Germinal center (tissue), 1 donor: ENCODE results near the gene NSD1.

Experiments used
- DNase-seq: peaks from one replicate; pipeline ENCODE4 v3.0.0; 2012; ENCODE audit warnings: mixed read lengths, low spot score

Gene NSD1

DNA sequence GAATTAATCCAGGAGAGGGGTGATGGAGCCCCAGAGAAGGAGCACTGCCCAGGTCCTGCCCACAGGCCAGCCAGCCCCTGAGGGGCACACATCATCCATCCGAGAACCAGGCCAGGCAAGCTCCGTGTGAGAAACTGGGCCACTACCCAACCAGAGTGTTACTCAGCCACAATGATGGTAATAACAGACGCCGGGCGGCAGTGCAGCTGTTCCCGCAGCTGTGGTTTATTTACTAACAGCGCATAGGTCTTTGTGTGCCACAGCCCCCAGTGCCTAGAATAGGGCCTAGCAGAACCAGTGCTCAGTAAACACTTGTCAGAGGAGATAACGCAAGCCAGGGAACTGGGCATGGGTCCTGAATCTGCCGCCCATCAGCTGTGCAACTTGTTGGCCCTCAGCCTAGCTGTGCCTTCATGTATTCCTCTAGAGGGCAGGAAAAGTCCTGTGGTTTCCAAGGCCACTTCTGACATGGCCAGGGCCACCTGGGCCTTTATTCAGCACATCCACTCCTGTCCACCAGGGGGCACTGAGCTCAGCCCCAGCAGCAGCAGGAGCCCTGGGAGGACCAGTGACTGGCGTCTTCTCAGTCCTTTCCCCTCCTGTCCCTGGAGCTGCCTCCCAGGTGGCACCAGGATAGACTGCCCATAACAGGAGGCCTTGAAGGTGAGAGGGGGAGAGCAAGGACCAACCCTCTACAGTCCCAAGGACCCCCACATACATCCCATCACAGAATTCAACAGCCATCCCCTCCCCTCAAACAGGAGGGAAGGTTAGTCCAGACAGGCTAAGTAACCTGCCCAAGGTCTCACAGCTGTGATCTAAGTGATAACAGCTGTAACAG lies 176.0 kb downstream of the NSD1 start:
- DNase-seq = peak; percentile 63

DNA sequence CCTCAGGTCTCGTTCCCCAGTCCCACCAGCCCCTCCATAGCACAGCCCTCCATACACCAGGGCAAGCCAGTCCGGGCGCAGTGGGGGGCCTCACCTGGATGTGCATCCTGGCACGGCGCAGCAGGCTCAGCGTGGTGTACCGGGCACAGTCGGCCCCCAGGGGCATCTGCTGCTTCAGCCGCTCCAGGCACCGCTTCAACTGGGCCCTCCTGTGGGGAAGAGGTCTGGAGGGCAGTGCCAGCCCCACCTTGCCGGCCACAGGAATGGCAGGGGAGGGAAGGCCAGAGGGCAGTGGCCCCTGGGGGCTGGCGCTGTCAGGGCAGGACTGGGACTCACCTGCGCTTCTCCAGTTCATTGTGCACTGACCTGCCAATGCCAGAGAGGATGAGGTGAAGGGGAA lies 176.8 kb downstream of the NSD1 start:
- no peak for DNase-seq

DNA sequence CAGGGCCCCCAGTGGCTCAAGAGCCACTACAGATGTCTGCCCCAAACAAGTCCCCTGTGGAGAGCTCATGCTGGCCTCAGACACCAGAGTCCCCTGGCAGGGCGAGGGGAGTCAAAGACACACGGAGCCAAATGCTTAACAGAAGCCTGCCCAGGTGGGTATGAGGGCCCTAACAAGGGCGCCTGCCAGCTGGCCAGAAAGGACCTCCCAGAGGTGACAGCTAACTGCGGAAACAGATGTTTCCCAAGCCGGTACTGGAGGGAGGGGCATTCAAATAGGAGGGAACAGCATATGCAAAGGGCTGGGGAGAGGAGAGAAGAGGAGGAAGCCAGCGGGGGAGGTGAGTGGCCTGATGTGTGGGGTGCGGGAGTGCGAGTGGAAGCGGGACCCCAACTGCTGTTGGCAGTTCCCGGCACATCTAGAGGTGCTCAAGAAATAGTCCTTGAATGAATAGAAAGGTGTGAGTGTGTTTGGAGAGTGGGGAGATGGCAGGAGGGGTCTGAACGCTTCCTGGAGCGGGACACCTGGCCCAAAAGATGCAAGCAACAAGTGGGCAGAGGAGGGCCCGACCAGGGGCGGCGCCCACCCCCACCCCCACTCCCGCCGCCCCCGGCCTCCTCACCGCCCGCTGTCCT lies 177.3 kb downstream of the NSD1 start:
- DNase-seq = peak; percentile 71

DNA sequence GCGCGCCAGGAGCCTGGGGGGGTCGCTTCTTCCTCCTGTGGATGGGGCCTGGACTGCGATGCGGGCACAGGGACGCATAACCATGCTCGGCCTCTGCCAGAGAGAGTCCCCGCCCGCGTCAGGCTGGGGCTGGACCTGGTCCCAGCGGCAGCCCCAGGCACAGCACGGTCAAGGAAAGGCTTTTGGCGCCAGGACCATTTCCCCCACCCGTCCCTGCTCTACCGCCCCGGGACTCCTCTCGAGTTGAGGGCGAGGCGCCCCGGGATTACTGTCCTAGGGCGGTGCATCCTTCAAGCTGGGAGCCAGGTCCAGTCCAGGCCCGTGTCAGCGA lies 177.8 kb downstream of the NSD1 start:
- DNase-seq = no peak

DNA sequence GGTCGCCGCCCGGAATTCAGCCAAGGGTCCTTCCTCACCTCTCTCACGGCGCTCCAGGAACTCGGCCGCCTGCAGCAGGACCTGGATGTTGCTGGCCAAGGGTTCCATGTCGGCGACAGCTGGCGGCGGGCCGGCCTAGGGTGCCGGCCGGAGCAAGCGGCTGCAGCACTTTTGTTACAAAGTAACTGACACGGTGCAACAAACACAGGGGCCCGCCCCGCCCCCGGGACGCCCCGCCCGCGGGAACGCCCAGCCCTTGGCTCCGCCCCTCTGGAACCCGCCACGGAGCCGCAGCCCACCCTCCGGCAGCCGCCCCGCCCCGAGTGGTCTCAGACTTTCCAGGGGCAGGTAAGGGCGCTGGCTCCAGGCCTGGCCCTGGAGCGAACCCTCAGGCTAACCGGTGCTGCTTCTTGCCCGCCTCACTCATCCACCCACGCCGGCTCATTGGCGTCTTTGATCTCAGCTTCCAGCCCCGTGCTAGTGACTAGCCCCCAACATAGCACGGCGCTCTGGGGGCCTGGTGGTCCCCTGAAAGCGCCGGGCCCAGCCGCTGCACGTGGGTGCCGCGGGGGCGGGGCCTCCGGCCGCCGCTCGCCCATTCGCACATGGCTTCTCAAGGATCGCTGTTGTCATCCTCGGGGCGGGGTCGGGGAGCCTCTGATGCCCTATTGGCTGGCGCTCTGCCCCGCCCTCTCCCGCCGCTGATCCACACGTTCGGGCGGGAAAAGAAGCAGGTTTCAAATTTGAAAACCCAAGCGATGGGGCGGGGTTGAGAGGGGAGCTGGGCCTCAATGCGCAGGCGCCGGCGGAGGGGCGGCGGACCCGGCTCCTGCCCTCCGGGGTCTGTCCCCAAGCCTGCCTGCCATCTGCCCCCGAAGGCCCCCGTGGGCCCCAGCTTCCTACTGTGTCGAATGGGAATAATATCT lies 178.4 kb downstream of the NSD1 start, which contains the start of gene MXD3:
MXD3 (minus strand) TSS at position 176 of the 926 bp plus-strand sequence; CDS start at position 108, 68 bp downstream.
- DNase-seq = peak; percentile 96

DNA sequence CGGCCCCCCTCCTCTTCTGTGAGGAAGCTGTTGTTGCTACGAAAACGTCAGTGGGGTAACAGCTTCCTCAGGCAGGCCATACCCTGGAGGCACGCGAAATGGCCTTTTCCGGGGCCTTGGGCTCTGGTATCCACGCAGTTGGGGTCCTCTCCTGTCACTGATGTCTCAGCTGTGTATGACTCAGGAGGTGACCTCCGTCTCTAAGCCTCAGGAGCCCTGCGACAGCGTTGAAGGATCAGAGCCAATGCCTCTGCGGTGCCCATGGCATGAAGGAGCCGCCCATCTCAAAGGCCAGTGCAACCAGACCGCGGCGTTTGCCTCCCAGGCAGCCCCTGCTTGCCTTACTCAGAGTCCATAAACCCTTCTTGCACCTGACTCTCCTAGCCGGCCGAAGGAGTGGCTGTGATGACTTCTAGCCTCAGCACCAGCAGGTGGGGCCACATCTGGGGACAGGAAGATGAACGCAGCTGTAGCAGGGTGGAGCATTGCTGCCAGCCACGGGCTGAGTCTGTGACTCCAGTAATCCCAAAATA lies 179.1 kb downstream of the NSD1 start:
- DNase-seq = peak; percentile 56

DNA sequence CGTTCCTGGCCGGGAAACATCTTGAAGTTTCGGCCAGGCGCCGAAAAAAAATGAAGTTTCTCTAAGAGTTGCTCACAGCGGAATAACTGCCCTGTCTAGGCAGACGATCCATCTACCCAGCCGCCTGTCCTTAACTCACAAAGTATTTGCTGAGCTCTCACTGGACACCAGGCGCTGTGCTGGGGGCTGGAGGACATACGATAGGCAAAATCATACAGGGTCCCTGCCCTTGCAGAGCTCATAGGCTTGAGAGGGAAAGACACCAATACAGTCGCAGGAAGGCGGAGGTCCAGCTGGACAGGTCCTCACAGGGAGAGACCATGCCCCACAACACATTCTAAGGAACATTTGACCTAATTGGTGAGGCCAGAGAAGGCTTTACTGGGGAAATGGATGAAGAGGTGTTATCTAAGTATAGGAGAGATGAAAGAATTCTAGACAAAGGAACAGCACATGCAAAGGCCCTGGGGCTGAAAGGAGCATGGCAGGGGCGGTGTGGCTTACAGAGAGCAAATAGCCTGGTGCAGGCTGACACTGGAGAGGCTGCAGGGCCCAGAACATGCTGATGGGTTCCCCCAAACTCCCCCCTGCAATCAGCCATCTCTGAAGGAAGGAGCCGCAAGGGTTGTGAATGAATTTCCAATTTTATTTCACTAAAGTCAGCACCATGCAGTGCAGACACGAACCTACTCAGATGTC lies 180.1 kb downstream of the NSD1 start:
- no peak for DNase-seq

DNA sequence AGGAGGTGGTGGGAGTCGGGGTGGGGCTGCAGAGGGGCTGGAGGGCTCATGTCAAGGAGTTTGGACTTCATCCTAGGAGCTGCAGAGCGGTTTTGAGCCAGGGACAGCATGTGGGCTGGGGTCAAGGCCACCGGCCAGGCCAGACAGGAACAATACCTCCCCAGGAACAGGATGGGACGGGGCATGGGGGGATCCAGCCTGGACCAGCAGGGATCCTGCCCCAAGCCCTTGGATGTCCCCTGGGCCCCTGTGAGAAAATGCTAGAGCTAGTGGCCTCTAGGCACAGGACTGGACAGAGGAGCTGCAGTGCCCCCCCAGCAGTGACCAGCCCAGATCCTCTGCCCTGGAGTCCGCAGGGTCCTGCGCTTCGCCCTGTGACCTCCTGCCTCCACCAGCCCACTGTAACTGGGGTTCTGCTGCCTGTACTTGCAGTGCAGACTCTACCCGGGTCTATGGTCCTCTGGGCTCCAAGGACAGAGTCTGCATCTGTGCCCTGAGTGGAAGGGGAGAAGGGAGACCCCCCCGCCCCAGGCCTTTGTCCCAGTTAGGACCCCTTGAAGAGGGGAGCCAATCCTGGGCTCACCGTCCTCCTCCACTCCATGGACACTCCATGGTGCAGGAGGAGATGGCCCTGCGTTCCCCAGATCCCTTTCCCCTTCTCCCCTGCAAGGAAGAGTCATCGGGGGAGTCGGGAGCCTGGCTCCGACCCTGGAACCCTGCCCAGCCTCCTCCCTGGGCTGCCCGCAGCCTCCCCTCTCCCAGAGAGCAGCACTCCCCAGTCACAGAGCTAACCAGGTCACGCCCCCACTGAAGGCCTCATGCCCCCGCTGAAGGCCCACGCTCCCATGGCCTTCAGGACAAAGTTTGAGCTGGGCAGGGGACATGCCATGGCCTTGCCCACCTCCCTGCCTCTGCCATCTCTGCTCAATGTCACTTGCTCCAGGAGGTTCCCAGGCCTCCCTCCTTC lies 181.1 kb downstream of the NSD1 start:
- no peak for DNase-seq

DNA sequence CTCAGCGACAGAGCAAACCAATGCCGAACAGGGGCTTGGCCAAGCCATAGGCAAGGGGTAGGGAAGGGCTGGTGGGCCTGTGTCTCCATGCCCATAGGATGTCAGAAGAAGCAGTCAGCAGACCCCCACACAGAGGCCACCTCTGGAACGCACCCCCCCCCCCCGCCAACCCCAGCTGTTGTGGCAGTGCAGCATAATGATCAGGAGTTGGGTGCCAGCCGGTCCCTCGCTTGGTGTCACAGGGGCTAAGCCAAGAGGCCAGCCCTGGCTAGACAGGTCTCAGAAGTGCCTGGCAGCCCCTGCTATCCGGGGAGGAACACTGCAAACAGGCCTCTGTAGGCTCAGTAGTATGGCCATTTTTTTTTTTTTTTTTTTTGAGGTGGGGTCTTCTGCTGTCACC lies 181.8 kb downstream of the NSD1 start:
- DNase-seq = no peak

DNA sequence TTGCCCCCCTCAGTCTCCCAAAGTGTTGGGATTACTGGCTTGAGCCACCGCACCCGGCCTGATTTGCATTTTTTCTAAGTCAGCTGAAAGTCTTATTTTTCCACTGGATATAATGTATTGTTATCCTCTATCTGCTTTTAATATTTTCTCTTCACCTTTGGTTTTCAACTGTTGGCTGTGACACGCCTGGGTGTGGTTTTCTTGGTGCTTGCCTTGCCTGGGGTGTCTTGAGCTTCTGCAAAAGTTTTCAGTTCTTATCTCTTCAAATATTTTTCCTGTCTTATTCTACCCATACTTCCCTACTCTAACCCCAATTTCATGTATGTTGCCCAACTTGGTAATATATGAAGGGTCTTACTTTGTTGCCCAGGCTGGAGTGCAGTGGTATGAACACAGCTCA lies 182.4 kb downstream of the NSD1 start:
- DNase-seq = no peak

DNA sequence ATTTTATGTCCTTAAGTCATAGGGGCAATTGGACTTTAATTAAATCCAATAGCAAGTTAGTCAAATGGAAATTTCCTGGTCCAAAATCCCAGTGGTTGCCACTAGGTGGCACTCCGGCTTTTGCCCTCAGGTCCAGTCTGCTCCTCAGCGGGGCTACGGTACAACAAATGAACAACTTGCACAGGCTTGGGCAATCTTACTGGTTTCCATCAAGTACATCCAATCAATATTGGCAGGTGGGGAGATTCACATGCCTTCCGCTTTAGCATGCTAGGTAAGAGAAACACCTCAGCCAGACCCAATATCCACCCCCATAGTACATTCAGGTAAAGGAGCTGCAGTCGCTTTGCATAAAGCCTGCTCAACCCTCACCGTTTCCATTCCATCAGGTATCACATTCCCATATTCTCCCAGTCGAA lies 184.4 kb downstream of the NSD1 start:
- DNase-seq = peak; percentile 74

DNA sequence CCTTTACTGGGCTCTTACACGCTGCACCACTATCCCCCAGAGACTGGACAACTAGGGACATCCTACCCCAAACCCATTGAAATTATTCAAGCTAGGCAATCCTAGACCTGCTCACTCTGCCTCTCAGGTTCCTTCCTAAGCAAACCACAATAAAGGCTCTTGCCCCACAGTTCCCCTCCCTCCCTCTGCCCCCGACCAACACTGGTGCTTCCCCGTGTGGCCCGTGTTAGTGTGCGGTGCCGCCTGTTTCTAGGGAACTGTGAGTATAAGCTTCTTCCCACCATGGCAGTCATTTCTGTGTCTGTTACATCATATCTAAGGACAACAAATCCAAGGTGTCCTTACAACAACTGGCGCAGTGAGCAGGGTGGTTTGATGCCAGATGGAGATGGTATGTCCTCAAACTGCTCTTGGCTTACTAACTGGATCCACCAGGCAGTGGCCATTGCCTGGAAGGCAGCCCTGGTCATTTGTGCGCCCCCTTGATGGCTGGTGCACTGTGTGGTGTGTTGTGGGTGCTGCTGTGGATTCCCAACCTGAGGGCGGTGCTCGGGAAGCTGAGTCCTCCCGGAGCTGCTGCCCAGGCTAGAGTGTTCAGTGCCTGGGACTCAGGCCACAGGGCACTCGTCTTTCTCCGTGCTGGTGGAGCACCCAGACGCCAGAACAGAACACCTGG lies 186.5 kb downstream of the NSD1 start:
- no peak for DNase-seq

DNA sequence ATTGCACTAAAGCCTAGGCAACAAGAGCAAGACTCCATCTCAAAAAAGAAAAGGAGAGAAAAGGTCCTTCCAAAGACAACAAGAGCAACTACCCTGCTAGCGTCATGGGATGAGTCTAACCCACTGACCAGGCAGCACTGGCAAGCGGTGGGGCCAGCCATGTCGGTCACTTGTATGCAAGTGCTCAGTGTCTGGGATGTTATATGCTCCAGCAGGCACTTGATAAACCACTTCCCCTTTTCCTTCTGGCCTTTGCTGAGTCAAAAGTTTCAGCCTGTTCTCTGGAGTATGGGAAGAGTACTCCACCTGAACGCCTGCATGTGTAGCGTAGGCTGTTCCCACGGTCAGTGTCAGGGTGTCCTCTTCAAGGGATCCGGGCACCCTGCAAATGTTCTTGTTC lies 187.3 kb downstream of the NSD1 start:
- DNase-seq = peak; percentile 28

DNA sequence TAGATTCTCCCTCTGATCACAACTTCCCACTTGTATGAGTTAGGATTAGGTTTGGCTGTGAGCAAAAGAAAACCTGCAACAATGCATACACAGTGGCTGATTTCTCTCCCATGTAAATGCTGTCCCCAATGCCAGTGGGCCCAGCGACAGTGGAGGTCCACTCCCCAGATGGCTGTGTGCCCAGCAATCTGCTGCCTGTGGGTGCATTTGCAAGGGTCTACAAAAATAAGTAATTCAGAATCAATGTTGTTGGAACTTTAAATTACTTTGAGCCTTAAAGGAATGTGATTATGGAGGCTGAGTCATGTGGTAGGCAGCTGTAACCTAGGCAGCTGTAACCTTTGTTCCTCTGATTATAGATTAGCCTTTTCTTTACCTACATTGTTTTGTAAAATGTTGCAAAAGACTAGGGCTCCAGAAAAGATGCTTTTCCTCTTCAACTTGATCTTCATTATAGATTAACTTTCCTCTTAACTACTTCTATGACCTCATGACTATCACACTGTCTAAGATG lies 192.4 kb downstream of the NSD1 start:
- no peak for DNase-seq

DNA sequence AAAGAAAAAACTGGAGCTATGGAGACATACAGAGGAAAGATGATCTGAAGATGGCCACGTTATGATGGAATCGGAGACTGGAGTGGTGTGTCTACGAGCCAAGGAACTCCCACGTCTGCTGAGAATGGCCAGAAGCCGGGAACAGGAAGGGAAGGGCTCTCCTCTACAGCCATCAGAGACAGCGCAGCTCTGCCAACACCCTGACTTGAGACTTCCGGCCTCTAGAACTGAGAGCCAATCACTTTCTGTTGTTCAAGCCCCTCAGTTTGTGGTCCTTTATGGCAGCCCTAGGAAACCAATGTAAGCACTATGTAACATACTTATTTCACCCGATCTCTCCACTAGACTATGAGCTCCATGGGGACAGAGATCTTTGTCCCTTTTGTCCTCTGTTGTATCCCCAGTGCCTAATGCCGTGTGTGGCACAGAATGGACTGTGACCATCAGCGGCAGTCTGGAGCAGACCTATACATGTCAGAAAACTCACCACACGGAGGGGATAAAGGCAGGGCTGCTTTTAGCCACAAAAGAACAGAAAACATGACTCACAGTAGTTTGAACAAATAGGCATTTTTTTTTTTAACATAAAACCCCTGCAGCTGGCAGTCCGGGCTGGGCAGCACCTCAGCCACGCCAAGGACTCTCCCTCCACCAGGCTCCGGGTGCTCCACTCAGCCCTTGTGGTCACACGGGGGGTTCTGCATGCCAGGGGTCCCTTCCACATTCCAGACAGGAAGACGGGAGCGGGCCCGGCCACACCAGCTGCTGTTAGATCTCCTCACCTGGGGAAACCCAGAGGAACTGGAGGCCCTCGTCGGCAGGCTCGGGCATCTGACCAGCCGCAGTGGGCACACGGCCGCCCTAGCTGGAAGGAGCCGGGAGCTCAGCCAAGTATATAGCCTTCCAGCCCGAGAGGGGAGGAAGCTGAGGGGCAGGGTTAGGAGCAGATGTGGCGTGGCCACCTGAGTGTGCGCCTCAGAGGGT lies 194.3 kb downstream of the NSD1 start:
- no peak for DNase-seq

DNA sequence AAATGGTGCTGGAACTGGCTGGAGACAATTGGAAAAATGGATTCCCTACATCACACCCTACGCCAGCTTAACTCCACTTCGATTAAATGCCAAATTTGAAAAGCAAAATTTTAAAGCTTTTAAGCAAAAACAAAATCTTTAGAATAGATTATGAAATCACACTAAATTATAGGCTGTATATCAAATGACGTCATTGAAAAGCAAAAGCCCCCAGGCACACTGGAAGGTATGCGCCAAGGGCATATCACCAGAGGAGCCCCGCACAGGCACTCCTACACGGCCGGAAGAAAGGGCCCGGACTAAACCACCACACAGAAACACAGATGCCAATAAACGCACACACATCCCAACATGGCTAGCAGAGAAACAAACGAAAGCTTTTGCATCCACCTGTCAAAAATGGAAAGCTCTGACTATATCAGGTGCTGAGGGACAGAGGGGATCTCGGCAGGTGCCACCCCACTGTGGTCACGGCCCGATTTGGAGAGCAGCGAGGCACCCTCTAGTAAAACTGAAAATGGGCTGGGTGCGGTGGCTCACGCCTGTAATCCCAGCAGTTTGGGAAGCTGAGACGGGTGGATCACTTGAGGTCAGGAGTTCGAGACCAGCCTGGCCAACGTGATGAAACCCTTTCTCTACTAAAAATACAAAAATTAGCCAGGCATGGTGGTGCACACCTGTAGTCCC lies 195.1 kb downstream of the NSD1 start:
- DNase-seq = no peak

DNA sequence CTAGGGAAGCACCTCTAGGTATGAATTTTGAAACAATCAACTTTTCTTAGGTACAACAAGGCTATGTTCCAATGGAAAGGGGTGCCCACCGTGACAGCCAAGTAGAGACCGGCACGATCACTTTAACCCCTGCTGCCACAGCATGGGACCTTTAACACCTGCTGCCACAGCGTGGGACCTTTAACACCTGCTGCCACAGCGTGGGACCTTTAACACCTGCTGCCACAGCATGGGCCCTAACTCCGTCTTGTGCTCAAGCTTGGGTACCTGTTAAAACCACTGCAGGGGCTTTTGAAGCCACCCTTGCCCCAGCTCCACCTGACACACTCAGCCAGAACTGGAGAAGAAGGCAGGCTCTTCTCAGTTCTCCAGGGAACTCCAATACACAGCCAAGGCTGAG lies 196.3 kb downstream of the NSD1 start:
- DNase-seq = no peak
